GM21825 (cell line): ENCODE results near the gene RPS6KA2.

Experiments
- ATAC-seq: cut with Tn5 transposase; IDR thresholded peaks from one replicate; pipeline ENCODE4 v1.9.1; 2021; ENCODE audit warnings: mild to moderate bottlenecking, moderate library complexity; ENCODE audit not compliant: unreplicated experiment

The RPS6KA2 gene

GRCh38 chr6:166627033-166627874, at the start of gene RPS6KA2:
Gene RPS6KA2 (minus strand): TSS chr6:166627251. CDS start chr6:166627019, 232 bp downstream.
- peak; percentile 89 for ATAC-seq

GRCh38 chr6:166676270-166676860, 49.3 kb upstream of the RPS6KA2 start:
- ATAC-seq = no peak

GRCh38 chr6:166675736-166676135, 48.7 kb upstream of the RPS6KA2 start:
- ATAC-seq = no peak

- ATAC-seq = no peak
Observed at GRCh38 chr6:166673309-166673708, 46.3 kb upstream of the RPS6KA2 start.

- ATAC-seq = no peak
Observed at GRCh38 chr6:166672624-166673206, 45.7 kb upstream of the RPS6KA2 start.

- no peak for ATAC-seq
Observed at GRCh38 chr6:166672146-166672545, 45.1 kb upstream of the RPS6KA2 start.

- ATAC-seq = no peak
Observed at GRCh38 chr6:166671434-166672081, 44.5 kb upstream of the RPS6KA2 start.

GRCh38 chr6:166670894-166671293, 43.8 kb upstream of the RPS6KA2 start:
- no peak for ATAC-seq

- ATAC-seq = no peak
Observed at GRCh38 chr6:166670013-166670412, 43.0 kb upstream of the RPS6KA2 start.

GRCh38 chr6:166667796-166668610, 41.0 kb upstream of the RPS6KA2 start:
- no peak for ATAC-seq

- no peak for ATAC-seq
Observed at GRCh38 chr6:166664135-166664534, 37.1 kb upstream of the RPS6KA2 start.

- no peak for ATAC-seq
Observed at GRCh38 chr6:166663568-166663967, 36.5 kb upstream of the RPS6KA2 start.

- ATAC-seq = no peak
Observed at GRCh38 chr6:166662690-166663089, 35.6 kb upstream of the RPS6KA2 start.

GRCh38 chr6:166661327-166662085, 34.5 kb upstream of the RPS6KA2 start:
- ATAC-seq = no peak

- no peak for ATAC-seq
Observed at GRCh38 chr6:166660157-166660688, 33.2 kb upstream of the RPS6KA2 start.

- ATAC-seq = no peak
Observed at GRCh38 chr6:166659581-166659980, 32.5 kb upstream of the RPS6KA2 start.

GRCh38 chr6:166658792-166659150, 31.7 kb upstream of the RPS6KA2 start:
- no peak for ATAC-seq

- ATAC-seq = no peak
Observed at GRCh38 chr6:166658115-166658791, 31.2 kb upstream of the RPS6KA2 start.

GRCh38 chr6:166657531-166657930, 30.5 kb upstream of the RPS6KA2 start:
- ATAC-seq = no peak
